ENCODE measurements around the gene SIMC1. TPM values are rescaled to one million over a fixed set of nuclear protein-coding genes. Genes with fewer than 3 reads are reported as not detected.
A peak's percentile ranks its signal among the peaks of the same experiment; 100 is the strongest.
"Not testable (repeated sequence)": the region's sequence is repeated elsewhere in the genome, so short reads cannot be mapped to it uniquely, and the experiment has no call there.

Gene SIMC1
- total RNA-seq, 2 experiments from 2014 or later = 24.0 to 27.6 TPM

- POLR2A ChIA-PET; ATAC-seq; H3K36me3 Mint-ChIP-seq (ENCODE audit: low read depth); DNase-seq; H3K9me3 Mint-ChIP-seq (ENCODE audit: low read depth); CTCF ChIA-PET; H3K27ac Mint-ChIP-seq; H3K4me1 Mint-ChIP-seq; H3K4me3 Mint-ChIP-seq; intact Hi-C loops (cut with DNase I, micrococcal nuclease): not testable (repeated sequence)
- peaks cover 22% of the 10 kb centered on the region for H3K27me3 Mint-ChIP-seq
Measured at GRCh38 chr5:176196781-176197180, 41.4 kb upstream of the SIMC1 start.

- intact Hi-C loops (cut with DNase I, micrococcal nuclease); H3K4me1 Mint-ChIP-seq; POLR2A ChIA-PET; CTCF ChIA-PET; H3K27ac Mint-ChIP-seq; H3K9me3 Mint-ChIP-seq (ENCODE audit: low read depth); H3K36me3 Mint-ChIP-seq (ENCODE audit: low read depth); H3K4me3 Mint-ChIP-seq; DNase-seq; ATAC-seq: not testable (repeated sequence)
- H3K27me3 Mint-ChIP-seq = peaks cover 22% of the 10 kb centered on the region
Measured at GRCh38 chr5:176197234-176197858, 40.9 kb upstream of the SIMC1 start.

GRCh38 chr5:176198299-176198698 lies 39.9 kb upstream of the SIMC1 start:
- H3K36me3 Mint-ChIP-seq (ENCODE audit: low read depth); H3K27ac Mint-ChIP-seq; intact Hi-C loops (cut with DNase I, micrococcal nuclease); ATAC-seq; H3K4me1 Mint-ChIP-seq; DNase-seq; POLR2A ChIA-PET; H3K9me3 Mint-ChIP-seq (ENCODE audit: low read depth); CTCF ChIA-PET; H3K4me3 Mint-ChIP-seq: not testable (repeated sequence)
- H3K27me3 Mint-ChIP-seq = peaks cover 21% of the 10 kb centered on the region

GRCh38 chr5:176198991-176199733 lies 39.1 kb upstream of the SIMC1 start:
- DNase-seq (peak; percentile 27), ATAC-seq (peak; percentile 50)
- intact Hi-C loops (cut with DNase I, micrococcal nuclease); CTCF ChIA-PET; H3K9me3 Mint-ChIP-seq (ENCODE audit: low read depth); H3K36me3 Mint-ChIP-seq (ENCODE audit: low read depth); H3K4me1 Mint-ChIP-seq; H3K27ac Mint-ChIP-seq; POLR2A ChIA-PET: not testable (repeated sequence)
- Mint-ChIP-seq H3K4me3 (peak overlapping the region; percentile 48), H3K27me3 (peaks cover 21% of the 10 kb centered on the region)

- H3K36me3 Mint-ChIP-seq (ENCODE audit: low read depth); intact Hi-C loops (cut with DNase I, micrococcal nuclease); ATAC-seq; H3K9me3 Mint-ChIP-seq (ENCODE audit: low read depth); H3K4me1 Mint-ChIP-seq; H3K4me3 Mint-ChIP-seq; DNase-seq; POLR2A ChIA-PET; H3K27ac Mint-ChIP-seq; CTCF ChIA-PET: not testable (repeated sequence)
- peaks cover 22% of the 10 kb centered on the region for H3K27me3 Mint-ChIP-seq
Measured at GRCh38 chr5:176199803-176200399, 38.3 kb upstream of the SIMC1 start.

GRCh38 chr5:176201811-176202210 lies 36.4 kb upstream of the SIMC1 start:
- DNase-seq (no peak), ATAC-seq (no peak)
- no peaks in the 10 kb centered on the region for H3K9me3 Mint-ChIP-seq (ENCODE audit: low read depth)
- CTCF ChIA-PET = no interaction called here
- intact Hi-C loops (cut with DNase I, micrococcal nuclease) = no loop called here
- no peaks in the 10 kb centered on the region for H3K36me3 Mint-ChIP-seq (ENCODE audit: low read depth)
- POLR2A ChIA-PET = no interaction called here
- H3K4me1 Mint-ChIP-seq = no peaks in the 10 kb centered on the region
- no peak overlapping the region for H3K27ac Mint-ChIP-seq
- no peak overlapping the region for H3K4me3 Mint-ChIP-seq
- peaks cover 20% of the 10 kb centered on the region for H3K27me3 Mint-ChIP-seq

- ATAC-seq (no peak), DNase-seq (no peak)
- intact Hi-C loops (cut with DNase I, micrococcal nuclease) = no loop called here
- ChIA-PET POLR2A (no interaction called here), CTCF (no interaction called here)
- Mint-ChIP-seq H3K4me1 (no peaks in the 10 kb centered on the region), H3K27ac (no peak overlapping the region), H3K27me3 (peaks cover 13% of the 10 kb centered on the region), H3K4me3 (no peak overlapping the region), H3K9me3 (ENCODE audit: low read depth) (no peaks in the 10 kb centered on the region), H3K36me3 (ENCODE audit: low read depth) (no peaks in the 10 kb centered on the region)
Measured at GRCh38 chr5:176203086-176203485, 35.1 kb upstream of the SIMC1 start.

GRCh38 chr5:176203535-176203934 lies 34.7 kb upstream of the SIMC1 start:
- H3K27ac Mint-ChIP-seq; H3K4me1 Mint-ChIP-seq; CTCF ChIA-PET; H3K9me3 Mint-ChIP-seq (ENCODE audit: low read depth); DNase-seq; ATAC-seq; POLR2A ChIA-PET; H3K4me3 Mint-ChIP-seq; H3K36me3 Mint-ChIP-seq (ENCODE audit: low read depth); intact Hi-C loops (cut with DNase I, micrococcal nuclease): not testable (repeated sequence)
- peaks cover 12% of the 10 kb centered on the region for H3K27me3 Mint-ChIP-seq

GRCh38 chr5:176214466-176215021 lies 23.7 kb upstream of the SIMC1 start:
- H3K9me3 Mint-ChIP-seq (ENCODE audit: low read depth); H3K27ac Mint-ChIP-seq; intact Hi-C loops (cut with DNase I, micrococcal nuclease); H3K4me3 Mint-ChIP-seq; POLR2A ChIA-PET; DNase-seq; H3K36me3 Mint-ChIP-seq (ENCODE audit: low read depth); H3K4me1 Mint-ChIP-seq; ATAC-seq: not testable (repeated sequence)
- CTCF ChIA-PET = interaction anchor here (0.6 kb wide), 1 partner anchor 337 kb away, joined by 3 read pairs; no protein-coding TSS in a partner anchor
- peaks cover 14% of the 10 kb centered on the region for H3K27me3 Mint-ChIP-seq

GRCh38 chr5:176216393-176216916 lies 21.8 kb upstream of the SIMC1 start:
- peaks cover 14% of the 10 kb centered on the region for H3K27me3 Mint-ChIP-seq
- H3K27ac Mint-ChIP-seq; ATAC-seq; H3K4me3 Mint-ChIP-seq; H3K4me1 Mint-ChIP-seq; H3K36me3 Mint-ChIP-seq (ENCODE audit: low read depth); DNase-seq; intact Hi-C loops (cut with DNase I, micrococcal nuclease); CTCF ChIA-PET; POLR2A ChIA-PET; H3K9me3 Mint-ChIP-seq (ENCODE audit: low read depth): not testable (repeated sequence)

- H3K4me1 Mint-ChIP-seq; DNase-seq; CTCF ChIA-PET; POLR2A ChIA-PET; ATAC-seq; H3K9me3 Mint-ChIP-seq (ENCODE audit: low read depth); H3K4me3 Mint-ChIP-seq; intact Hi-C loops (cut with DNase I, micrococcal nuclease); H3K27ac Mint-ChIP-seq; H3K36me3 Mint-ChIP-seq (ENCODE audit: low read depth): not testable (repeated sequence)
- H3K27me3 Mint-ChIP-seq = peaks cover 14% of the 10 kb centered on the region
Measured at GRCh38 chr5:176217188-176217729, 21.0 kb upstream of the SIMC1 start.
